ENCODE measurements around the gene F8A1. TPM values are rescaled to one million over a fixed set of nuclear protein-coding genes. Genes with fewer than 3 reads are reported as not detected.

The F8A1 gene
- total RNA-seq, result 4.8 and 6.7 TPM in 2 replicates

GRCh38 chrX:154886069-154886788 lies at the start of gene F8A1:
F8A1 (plus strand) TSS chrX:154886355; CDS start chrX:154886375, 20 bp downstream.

Other genes with a start within 250 kb of the F8A1 start
- gene CTAG2, start 232.8 kb upstream of the F8A1 start, total RNA-seq, result not detected in 2 replicates
- 2.7 and 5.4 TPM in 2 replicates for gene GAB3, start 135.3 kb upstream of the F8A1 start, total RNA-seq
- 26.2 and 36.0 TPM in 2 replicates for gene DKC1, start 123.5 kb upstream of the F8A1 start, total RNA-seq
- 15.9 and 16.4 TPM in 2 replicates for gene MPP1, start 80.9 kb upstream of the F8A1 start, total RNA-seq
- not detected in 2 replicates for gene SMIM9, start 51.7 kb upstream of the F8A1 start, total RNA-seq
- gene F8, start 136.4 kb downstream of the F8A1 start, total RNA-seq, result 4.0 and 4.8 TPM in 2 replicates
- 46.1 and 59.2 TPM in 2 replicates for gene FUNDC2, start 140.5 kb downstream of the F8A1 start, total RNA-seq
- 11.4 and 14.3 TPM in 2 replicates for gene CMC4, start 184.8 kb downstream of the F8A1 start, total RNA-seq
- gene MTCP1, start 184.8 kb downstream of the F8A1 start, total RNA-seq, result 6.8 and 9.6 TPM in 2 replicates
- 14.3 and 16.1 TPM in 2 replicates for gene BRCC3, start 185.2 kb downstream of the F8A1 start, total RNA-seq